ELR (cell line): ENCODE measurements around the gene PLAAT2.
"Not testable (repeated sequence)": the region's sequence is repeated elsewhere in the genome, so short reads cannot be mapped to it uniquely, and the experiment has no call there.

Source experiments
- DNase-seq: peaks from one replicate; pipeline ENCODE4 v3.0.0-alpha.2; 2015; ENCODE audit warnings: low read depth

The PLAAT2 gene

DNA sequence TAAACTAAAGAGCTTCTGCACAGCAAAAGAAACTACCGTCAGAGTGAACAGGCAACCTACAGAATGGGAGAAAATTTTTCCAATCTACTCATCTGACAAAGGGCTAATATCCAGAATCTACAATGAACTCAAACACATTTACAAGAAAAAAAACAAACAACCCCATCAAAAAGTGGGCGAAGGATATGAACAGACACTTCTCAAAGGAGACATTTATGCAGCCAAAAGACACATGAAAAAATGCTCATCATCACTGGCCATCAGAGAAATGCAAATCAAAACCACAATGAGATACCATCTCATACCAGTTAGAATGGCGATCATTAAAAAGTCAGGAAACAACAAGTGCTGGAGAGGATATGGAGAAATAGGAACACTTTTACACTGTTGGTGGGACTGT lies 15.7 kb upstream of the PLAAT2 start:
- DNase-seq = not testable (repeated sequence)

DNA sequence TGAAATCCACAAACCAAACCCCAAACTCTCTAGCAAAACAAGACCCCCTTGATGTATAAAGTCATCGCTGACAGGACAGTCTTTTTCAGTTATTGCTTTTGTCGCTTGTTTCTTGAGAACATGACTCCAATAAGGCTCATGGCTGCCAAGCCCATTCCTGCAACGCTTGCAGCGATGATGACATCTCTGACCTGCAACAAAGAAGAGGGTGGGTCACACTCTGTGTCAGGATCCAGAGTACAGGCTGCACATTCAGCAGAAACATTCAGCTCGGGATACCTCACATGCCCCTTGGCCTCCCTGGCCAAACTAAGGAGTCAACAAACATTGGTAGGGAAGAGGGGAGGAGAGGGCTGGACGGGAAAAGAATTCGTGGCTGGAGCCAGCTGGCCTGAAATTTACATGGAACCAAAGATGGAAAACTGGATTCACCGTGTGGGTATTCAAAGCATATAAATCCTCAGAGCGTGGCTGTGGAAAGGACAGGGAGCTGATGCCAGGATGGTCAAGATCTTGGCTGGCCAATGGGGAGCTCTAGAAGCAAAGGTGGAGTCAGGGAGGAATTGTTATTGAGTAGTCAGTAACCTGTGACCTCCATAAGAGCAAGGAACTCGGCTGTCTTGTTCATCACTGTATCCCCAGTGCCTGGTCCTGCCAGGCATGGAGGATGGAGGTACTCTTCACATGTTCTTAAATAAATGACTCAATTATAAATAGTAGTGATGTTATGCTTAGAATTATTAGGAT lies 11.8 kb upstream of the PLAAT2 start:
- DNase-seq = no peak

DNA sequence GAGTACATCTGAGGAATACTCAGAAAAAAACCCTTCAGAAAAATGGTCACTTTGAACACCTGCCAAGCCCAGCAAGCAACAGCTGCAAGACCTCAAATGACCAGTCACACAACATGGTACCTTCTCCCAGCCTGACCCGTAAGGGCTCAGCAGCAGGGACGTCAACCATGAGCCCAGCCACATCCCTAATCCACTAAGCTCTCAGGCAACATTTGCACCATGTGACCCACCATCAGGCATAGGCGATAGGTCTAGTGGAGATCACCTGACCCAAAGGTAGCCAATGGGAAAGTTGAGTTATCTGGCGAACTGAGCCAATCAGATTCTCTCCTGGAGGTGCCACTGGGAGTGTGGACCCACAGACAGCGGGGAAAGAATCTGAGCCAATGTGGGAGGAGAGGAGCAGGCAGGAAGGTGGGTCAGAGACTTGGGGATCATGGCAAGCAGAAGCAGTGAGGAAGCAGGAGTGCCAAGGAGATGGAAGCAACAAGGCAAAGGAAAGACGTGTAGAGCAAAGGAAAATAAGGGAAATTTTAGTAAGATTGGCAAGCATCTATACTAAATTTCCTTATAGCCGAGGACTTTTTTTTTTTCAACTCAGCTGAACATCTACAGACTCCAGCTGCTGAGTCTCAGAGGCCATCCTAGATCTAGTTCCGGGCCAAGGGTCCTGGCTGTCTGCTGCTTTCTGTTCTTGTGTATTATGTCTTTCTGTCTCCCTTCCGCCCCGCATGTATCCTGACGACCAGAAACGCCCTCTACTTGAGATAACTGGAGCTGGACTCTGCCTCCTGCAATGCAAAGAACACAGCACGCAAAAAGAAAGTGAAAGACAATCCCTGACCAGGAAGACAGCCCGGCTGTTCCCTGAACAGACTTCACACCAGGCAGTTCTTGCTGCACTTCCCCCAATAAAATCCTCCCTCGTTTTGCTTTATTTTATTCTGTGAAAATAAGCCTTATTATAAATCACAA lies 11.0 kb upstream of the PLAAT2 start:
- peak; percentile 42 for DNase-seq

DNA sequence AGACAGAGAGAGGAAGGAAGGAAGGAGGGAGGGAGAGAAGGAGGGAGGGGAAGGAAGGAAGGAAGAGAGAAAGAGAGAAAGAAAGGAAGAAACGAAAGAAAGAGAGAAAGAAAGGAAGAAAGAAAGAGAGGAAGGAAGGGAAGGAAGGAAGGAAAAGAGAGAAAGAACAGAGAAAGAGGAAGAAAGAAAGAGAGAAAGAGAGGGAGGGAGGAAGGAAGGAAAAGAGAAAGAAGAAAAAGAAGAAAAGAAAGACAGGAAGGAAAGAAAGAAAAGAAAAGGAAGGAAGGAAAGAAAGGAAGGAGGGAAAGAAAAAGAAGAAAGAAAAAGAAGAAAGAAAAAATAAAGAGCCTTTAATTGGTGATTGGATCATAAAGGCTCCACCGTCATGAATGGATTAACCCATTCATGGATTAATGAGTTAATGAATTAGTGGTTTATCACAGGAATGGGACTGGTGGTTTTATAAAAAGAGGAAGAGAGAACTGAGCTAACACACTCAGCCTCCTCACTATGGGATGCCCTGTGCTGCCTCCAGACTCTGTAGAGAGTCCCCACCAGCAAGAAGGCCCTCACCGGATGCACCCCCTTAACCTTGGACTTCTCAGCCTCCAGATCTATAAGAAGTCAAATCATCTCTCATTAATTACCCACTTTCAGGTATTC lies 9.0 kb upstream of the PLAAT2 start:
- DNase-seq = no peak

DNA sequence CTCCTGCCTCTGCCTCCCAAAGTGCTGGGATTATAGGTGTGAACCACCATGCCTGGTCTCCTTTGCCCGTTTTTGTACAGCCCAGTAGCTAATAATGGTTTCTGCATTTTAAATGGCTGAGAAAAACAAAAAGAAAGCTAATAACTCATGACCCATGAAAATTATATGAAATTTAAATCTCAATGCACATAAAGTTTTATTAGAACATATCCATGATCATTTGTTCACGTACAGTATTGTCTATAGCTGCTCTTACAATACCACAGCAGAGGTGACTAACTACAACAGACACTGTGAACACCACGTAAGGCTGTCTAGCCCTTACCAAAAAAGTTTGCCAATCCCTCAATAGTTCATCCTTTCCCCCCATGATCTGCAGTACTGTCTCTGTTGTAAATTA lies 6.4 kb upstream of the PLAAT2 start:
- DNase-seq = no peak

DNA sequence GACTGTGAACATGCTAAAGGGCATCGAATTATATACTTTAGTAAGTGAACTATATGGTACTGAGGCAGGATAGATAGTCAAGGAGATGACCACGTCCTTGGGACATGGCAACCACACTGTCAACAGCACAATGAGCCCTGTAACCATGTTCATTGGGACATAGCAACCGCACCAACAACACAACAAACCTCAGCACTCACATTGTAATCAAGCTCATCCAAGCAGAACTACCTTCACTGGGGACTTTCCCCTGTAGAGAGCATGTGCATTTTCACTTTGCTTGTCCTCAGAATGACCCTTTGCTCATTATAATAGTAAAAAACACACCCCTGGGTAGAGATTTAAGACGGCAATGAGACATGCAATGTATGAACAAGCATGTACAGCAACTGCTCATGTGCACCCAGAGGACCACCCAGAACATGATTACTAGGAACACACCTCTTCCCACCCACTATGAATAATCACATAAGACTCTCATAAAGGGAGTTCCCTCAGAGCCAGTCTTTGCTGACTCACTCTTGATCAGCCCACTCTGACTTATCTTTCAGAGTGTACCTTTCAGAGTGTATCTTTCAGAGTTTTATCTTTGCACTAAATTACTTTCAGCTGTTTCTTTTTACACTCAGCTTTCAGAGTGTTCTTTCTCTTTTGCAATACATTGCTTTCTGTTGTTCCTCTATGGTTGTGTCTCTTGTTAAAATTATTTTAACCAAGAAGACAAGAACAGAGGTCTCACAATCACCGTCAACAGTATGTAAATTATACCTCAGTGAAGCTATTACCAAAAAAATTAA lies 4.1 kb upstream of the PLAAT2 start:
- DNase-seq = peak; percentile 93

DNA sequence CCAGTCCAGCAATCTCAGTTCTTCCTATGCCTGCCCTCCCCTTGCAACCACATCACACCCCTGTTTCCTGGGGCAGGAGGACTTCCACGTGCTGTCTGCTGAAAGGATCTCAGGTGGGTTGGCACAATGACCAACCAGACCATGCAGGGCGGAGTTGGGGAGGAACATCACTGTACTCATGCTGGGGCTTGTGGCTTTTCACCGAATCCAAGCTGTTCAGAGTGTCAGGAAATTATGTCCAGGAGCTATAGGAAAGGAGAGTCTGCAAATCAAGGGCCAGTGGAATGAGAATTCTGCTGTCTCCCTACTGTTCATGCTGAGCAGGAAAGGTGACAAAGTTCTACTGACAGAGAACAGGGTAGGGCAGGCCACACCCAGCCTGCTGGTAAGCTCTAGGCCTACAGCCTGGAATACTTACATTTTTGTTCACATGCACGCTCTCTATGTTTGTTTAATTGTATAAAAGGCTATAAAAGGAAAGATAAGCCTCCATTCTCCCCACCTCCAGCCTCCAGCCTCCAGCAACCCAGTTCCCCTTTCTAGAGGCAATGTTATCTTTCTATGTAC lies 1.7 kb upstream of the PLAAT2 start:
- DNase-seq = no peak

DNA sequence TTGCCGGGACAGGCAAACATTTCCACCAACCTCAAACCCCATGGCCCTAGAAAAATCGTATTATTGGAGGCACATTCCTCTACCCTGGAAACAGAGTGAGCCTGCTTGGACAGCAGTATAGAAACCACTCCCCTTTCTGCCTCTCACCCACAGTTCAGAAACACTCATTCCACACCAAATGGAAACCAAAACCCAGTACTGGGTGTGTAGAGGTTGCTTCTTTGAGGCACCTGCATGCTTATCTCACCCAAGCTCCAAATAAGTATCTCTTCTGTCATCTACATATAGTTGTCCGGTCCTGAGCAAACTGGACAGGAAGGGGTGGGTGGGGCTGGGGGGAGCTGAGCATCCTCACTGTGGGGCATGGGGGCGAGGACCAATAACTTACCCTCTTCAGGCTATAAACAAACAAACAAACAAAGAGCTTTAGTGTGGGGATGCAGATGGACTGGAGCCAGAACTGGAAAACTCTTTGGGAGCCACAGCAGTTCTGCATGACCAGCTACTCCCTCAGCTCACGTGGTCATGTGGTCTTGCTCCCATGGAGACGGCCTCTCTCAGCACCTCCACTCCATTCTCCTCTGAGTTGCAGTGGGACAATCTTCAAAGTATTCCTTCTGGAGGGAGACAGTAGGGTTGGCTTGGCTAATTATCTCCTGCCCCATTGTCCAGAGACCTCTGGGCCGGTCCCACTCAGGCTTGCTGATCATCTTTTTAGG lies 1.0 kb upstream of the PLAAT2 start:
- DNase-seq = no peak

DNA sequence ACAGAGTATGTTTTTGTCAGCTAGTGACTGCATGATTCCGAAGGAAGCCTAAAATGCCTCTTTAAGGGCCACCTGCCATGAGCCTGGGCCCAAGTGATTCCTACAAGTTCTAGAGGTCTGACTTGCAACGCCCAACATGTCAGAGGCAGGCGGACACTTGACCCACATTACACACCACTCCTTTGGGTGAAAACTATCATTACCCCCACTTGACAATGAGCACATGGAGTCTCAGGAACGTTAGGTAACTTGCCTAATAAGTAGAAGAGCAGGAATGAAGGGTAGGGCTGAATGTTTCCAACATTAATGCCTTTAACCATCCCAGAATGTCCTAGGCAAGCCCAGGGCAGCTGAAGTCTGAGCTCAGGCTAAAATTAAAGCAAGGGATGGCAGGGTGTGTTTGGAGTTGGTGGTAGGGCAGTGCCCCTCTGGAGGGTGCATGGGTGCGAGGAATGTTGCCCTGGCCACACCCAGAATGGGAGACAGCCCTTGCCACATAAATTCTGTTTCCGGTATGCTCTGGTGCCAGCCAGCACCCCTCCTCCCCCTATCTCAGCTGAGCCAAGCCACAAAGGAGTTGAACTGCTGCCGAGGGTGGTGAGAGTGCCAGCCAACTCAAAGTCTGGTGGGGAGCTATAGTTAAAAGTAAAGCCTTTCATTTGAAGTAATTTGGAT lies 2.5 kb downstream of the PLAAT2 start:
- DNase-seq = no peak

DNA sequence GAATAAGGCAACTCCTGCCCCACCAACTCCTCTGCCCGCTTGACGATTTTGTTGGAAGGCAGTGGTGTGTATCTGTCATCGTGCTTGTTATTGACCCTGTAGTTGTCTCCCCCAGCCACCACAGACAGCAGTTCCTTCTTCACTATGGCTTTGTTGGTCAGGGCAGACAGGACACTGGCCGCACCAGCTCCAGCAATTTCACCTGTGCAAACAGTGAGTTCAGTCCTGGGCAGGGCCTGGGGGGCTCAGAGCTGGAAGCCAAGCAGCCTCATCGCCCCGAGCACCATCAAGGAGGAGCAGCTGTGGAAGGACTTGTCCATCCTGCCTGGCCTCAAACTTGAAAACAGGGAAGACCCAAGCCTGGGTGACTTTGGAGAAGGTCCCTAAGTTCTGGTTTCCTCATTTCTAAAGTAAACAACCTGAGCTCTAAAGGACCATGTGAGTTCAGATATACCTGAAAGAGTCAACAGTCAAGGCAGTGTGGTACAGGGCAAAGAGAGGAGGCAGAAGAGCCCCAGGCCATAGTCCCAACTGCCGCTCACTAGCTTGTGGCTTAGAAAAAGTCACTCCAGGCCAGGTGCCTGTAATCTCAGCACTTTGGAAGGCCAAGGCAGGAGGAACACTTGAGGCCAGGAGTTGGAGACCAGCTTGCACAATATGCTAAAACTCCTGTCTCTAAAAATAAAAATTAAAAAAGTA lies 4.6 kb downstream of the PLAAT2 start:
- DNase-seq = no peak

DNA sequence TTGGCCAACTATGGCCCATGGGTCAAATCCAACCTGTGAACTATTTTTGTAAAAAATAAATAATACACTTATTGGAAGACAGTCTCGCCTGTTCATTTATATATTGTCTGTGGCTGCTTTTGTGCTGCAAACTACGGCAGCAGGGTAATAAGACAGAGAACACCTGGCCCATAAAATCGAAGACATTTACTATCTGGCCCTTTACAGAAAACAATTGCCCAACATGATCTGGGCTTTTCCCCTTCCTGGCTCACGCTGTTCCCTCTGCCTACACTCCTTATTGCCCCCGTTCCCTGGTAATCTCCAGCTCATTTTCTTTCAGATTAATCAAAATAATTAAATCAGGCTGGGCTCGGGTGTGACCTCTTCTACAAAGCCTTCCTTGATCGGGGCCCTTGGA lies 5.6 kb downstream of the PLAAT2 start:
- no peak for DNase-seq

DNA sequence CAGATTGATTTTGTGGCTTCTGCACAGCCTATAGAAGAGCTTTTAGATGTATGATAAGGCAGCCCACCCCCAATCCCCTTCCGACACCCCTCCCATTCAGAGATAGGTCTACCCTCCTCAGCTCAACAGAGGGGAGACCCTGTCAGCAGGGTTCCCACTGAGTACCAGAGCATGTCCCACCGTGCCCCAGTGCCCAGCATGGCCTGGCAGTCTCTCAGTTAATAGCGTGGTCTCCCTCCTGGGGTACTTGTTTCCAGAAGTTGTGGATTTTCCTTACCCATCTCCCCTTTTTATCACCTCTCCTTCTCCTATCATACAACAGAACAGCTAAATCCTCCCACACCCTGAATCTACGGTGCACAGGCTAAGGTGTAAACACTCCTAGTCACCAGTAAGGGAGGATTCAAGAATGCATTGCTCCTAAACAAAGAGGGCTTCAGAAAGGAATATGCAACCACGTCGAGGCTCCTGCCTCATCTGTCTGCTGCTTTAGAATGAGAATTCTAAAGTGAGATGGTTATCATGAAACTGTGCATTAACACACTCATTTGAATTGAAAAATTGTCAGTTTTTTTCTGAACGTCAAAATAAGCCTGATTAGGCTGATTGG lies 6.7 kb downstream of the PLAAT2 start:
- no peak for DNase-seq

DNA sequence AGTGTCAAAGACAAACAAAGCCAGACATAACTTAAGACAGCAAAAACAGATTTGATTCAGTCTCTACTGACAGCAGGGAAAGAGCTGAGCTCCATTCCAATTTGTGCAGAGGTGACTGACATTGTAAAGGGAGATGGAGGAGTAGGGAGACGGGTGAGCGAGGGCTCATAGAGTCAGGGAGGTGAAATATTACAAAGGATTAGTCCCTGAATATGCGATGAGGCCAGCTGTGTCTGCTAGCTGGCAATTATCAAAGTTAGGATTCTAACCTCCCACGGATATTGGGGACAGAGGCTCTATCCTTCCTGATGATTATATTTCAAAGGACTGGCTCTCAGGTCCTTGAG lies 8.3 kb downstream of the PLAAT2 start:
- DNase-seq = no peak

DNA sequence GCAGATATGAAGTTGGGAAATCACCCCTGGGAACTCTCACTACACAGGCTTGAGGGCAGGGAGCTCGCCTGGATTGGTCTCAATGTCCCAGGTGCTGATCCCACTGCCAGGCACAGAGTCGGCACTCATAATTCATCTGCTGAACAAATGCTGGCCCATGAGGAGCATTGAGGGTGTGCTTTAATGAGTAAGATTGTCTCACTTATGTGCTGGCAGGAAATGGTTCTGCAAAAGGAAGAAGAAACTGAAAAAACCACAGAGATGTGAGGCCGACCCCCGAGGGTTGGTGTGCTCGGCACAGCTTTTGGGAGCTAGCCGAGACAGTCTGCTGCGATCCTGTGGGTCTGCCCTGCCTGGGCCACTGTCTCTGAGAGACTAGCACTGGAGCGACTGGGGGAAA lies 9.4 kb downstream of the PLAAT2 start:
- peak; percentile 43 for DNase-seq

DNA sequence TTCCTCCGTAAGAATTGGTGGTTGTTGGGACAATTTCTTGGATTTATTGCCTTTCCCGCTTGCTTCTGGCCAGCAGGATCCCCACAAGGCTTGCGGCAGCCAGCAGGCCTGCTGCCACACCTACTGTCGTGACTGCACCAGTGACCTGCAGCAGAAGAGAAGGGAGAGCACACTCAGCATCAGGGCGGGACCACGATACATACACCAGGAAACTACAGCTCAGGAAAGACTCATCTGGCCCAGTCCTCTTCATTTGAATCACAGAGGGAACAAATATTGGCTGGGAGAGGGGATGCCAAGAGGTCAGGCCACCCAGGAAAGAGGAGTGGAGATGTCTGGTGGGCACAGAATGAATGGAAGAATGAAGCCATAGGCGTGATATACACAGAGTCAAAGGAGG lies 10.3 kb downstream of the PLAAT2 start:
- DNase-seq = no peak

DNA sequence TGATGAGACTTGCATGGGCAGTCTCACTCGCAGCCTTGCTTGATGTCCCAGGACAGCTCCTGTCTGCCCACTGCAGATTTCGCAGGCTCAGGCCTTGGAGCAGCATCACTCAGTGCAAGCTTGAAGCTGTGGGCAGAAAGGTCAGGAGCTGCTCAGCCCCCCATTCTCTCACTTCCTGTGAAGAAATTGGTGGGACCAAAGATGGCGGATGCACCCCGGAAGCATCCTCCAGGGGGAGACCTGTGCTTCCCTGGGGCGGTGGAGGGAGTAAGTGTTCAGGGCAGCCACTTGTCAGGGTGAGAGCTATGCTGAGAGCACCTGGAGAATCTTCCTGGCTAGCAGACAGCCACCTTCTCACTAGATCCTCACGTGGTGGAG lies 11.3 kb downstream of the PLAAT2 start:
- DNase-seq = no peak

DNA sequence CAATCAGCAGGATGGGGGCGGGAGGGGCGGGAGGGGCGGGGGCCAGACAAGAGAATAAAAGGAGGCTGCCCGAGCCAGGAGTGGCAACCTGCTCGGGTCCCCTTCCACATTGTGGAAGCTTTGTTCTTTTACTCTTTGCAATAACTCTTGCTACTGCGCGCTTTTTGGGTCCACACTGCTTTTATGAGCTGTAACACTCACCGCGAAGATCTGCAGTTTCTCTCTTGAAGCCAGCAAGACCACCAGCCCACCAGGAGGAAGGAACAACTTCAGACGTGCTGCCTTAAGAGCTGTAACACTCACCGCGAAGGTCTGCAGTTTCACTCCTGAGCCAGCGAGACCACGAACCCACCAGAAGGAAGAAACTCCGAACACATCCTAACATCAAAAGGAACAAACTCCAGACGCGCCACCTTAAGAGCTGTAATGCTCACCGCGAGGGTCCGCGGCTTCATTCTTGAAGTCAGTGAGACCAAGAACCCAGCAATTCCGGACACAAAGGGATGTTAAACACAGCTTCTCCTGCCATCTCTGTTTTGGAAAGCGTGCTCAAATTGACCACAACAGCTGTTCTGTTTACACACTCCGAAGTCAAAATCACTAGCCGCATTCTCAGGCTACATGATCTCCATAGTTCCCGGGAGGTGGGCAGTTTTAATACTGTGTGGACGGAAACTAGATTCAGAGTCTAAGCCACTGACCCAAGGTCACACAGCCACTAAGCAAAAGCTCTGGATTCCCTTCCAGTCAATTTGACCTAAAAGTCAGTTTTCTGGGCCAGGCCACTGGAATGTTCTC lies 11.9 kb downstream of the PLAAT2 start:
- DNase-seq = no peak

DNA sequence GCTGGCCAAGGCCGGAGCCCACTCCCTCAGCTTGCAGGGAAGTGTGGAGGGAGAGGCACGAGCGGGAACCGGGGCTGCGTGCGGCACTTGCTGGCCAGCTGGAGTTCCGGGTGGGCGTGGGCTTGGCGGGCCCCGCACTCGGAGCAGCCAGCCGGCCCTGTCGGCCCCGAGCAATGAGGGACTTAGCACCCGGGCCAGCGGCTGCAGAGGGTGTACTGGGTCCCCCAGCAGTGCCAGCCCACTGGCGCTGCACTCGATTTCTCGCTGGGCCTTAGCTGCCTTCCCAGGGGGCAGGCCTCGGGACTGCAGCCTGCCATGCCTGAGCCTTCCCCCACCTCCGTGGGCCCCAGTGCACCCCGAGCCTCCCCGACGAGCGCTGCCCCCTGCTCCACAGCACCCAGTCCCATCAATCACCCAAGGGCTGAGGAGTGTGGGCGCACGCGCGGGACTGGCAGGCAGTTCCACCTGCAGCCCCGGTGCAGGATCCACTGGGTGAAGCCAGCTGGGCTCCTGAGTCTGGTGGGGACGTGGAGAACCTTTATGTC lies 13.0 kb downstream of the PLAAT2 start:
- DNase-seq = not testable (repeated sequence)
